GM12878 (cell line): ENCODE measurements around the gene CASS4. TPM values are rescaled to one million over a fixed set of nuclear protein-coding genes. Genes with fewer than 3 reads are reported as not detected.

ENCODE experiments used
- BMI1 ChIP-seq: fragments of 450-650 bp; IDR thresholded peaks from 2 replicates; pipeline ENCODE4 v1.6.1; 2016; ENCODE audit warnings: mild to moderate bottlenecking, moderate library complexity, borderline replicate concordance
- ELK1 ChIP-seq: IDR thresholded peaks from 2 replicates; pipeline ENCODE4 v1.6.1; 2012; ENCODE audit warnings: low read depth, low read length, improper control_type of control experiment
- ESRRA ChIP-seq: IDR thresholded peaks from 2 replicates; pipeline ENCODE4 v1.6.1; 2012; ENCODE audit warnings: mild to moderate bottlenecking, low read length, improper control_type of control experiment
- MYB ChIP-seq: fragments of 150-350 bp; IDR thresholded peaks from 2 replicates; pipeline ENCODE4 v1.6.1; 2014; ENCODE audit warnings: mild to moderate bottlenecking, low read depth, low read length, borderline replicate concordance
- NR2F1 ChIP-seq: fragments of 450-650 bp; conservative IDR thresholded peaks from 2 replicates; pipeline ENCODE4 v1.6.1; 2017; ENCODE audit warnings: mild to moderate bottlenecking
- PML ChIP-seq: IDR thresholded peaks from 2 replicates; pipeline ENCODE4 v1.6.1; 2012; ENCODE audit warnings: low read length, inconsistent platforms
- PRDM15 ChIP-seq: fragments of 450-650 bp; formaldehyde crosslinking; IDR thresholded peaks from 2 replicates; pipeline ENCODE4 v1.4.0; 2020; ENCODE audit warnings: mild to moderate bottlenecking, moderate library complexity
- RAD21 ChIP-seq: IDR thresholded peaks from 2 replicates; pipeline ENCODE4 v1.6.1; 2011; ENCODE audit warnings: mild to moderate bottlenecking, low read depth, low read length, moderate library complexity; ENCODE audit not compliant: insufficient read depth
- SREBF1 ChIP-seq: IDR thresholded peaks from 2 replicates; pipeline ENCODE4 v1.6.1; 2012; ENCODE audit warnings: mild to moderate bottlenecking, low read length
- STAT1 ChIP-seq: fragments of 450-650 bp; conservative IDR thresholded peaks from 2 replicates; pipeline ENCODE4 v1.6.1; 2014; ENCODE audit warnings: antibody characterized with exemption, mild to moderate bottlenecking
- SUZ12 ChIP-seq: fragments of 200-600 bp; sonication (generic); IDR thresholded peaks from one replicate; pipeline ENCODE4 v1.6.1; 2018; ENCODE audit warnings: antibody characterized with exemption, mild to moderate bottlenecking; ENCODE audit not compliant: unreplicated experiment
- ZBTB11 ChIP-seq: fragments of 450-650 bp; formaldehyde crosslinking; IDR thresholded peaks from 2 replicates; pipeline ENCODE4 v1.5.0; 2022; ENCODE audit warnings: mild to moderate bottlenecking, missing genetic modification characterization
- ZBTB33 ChIP-seq: fragments of 450-650 bp; IDR thresholded peaks from 2 replicates; pipeline ENCODE4 v1.6.1; 2017; ENCODE audit warnings: mild to moderate bottlenecking
- ZNF687 ChIP-seq: fragments of 450-650 bp; IDR thresholded peaks from 2 replicates; pipeline ENCODE4 v1.6.1; 2017; ENCODE audit warnings: mild to moderate bottlenecking, moderate library complexity
- polyA plus RNA-seq, 11 experiments: library from polyadenylated mRNA; depleted of rRNA in 4 of 11; unstranded in 6 of 11; stranded (reverse) in 5 of 11; fragments of >200 nt; fragmentation: Nextera tagmentation in 4 of 11; fragmentation: Illumina TruSeq in 1 of 11; extraction: Ambion mirVana in 4 of 11; extraction: Trizol in 1 of 11; gene quantifications; 1 replicate in 1 of 11; 2 replicates in 10 of 11; pipeline versions ENCODE4 v1.2.1 to v1.2.3, GENCODE V29; 2011 to 2016; ENCODE audit warnings: inconsistent platforms in 2 of 11, missing spikeins in 2 of 11, low read depth in 1 of 11
- total RNA-seq, 4 experiments: library from RNA; depleted of rRNA in 3 of 4; stranded (reverse); fragments of >200 nt in 3 of 4; fragmentation: Illumina TruSeq in 1 of 4; extraction: Trizol in 1 of 4; gene quantifications; 2 replicates each; pipeline versions ENCODE4 v1.2.1 to v1.2.3, GENCODE V29; 2013 to 2021

CASS4 gene
- total and polyA plus RNA-seq, 10 of the 15 experiments (the other 5 are each of a cell fraction or from before 2014, with no cell fraction given), result 0.04 to 0.24 (median 0.11) TPM; not detected in 1

GRCh38 chr20:56392132-56392880 is 19.8 kb upstream of the CASS4 start, which contains the start of the genes AURKA and CSTF1 (continued):
- TF ChIP-seq PRDM15 (CRISPR knock-in tag) (no peak), SREBF1 (no peak), PML (0 out of 2 replicates have a peak, but pooled peaks have one; percentile 73), ZBTB11 (CRISPR knock-in tag) (no peak), SUZ12 (no peak), STAT1 (no peak), BMI1 (no peak), ZNF687 (0 out of 2 replicates have a peak, but pooled peaks have one; percentile 40), NR2F1 (peak; percentile 81), RAD21 (no peak), ELK1 (peak; percentile 56; the same call in 1 of the 2 replicates), ZBTB33 (no peak), MYB (no peak; the same call in 1 of the 2 replicates), ESRRA (peak; percentile 45; the same call in 1 of the 2 replicates)
